Heart right ventricle (tissue), 16 donors: ENCODE data around the gene RSPH1. TPM values are rescaled to one million over a fixed set of nuclear protein-coding genes. Genes with fewer than 3 reads are reported as not detected.

Source experiments
- ATAC-seq, 8 donors: fragments of 200-7000 bp; cut with Tn5 transposase; one replicate each; pipeline ENCODE4 v1.9.1; 2020; ENCODE audit warnings: mild to moderate bottlenecking in 8 of 8, moderate library complexity in 8 of 8, moderate number of reproducible peaks in 1 of 8
- DNase-seq, 2 donors: peaks; one replicate each; pipeline ENCODE4 v3.0.0-alpha.2; 2020
- H3K27ac ChIP-seq, 10 donors: fragments of 200-600 bp; sonication (generic) in 2 of 10; one replicate each; pipeline versions ENCODE4 v1.5.0 to v1.8.0; 2020 to 2022; ENCODE audit warnings: mild to moderate bottlenecking in 3 of 10
- H3K27me3 ChIP-seq, 7 donors: fragments of 200-600 bp; one replicate each; pipeline ENCODE4 v1.8.0; 2021 to 2022; ENCODE audit warnings: mild to moderate bottlenecking in 2 of 7
- H3K36me3 ChIP-seq, 9 donors: fragments of 200-600 bp; sonication (generic) in 1 of 9; one replicate each; pipeline versions ENCODE4 v1.5.0 to v1.8.0; 2020 to 2022; ENCODE audit warnings: mild to moderate bottlenecking in 2 of 9
- H3K4me1 ChIP-seq, 9 donors: fragments of 200-600 bp; sonication (generic) in 1 of 9; one replicate each; pipeline versions ENCODE4 v1.5.0 to v1.8.0; 2020 to 2022; ENCODE audit warnings: mild to moderate bottlenecking in 4 of 9
- H3K4me3 ChIP-seq, 10 donors: fragments of 200-600 bp; sonication (generic) in 2 of 10; one replicate each; pipeline versions ENCODE4 v1.5.0 to v1.8.0; 2020 to 2022; ENCODE audit warnings: mild to moderate bottlenecking in 7 of 10, moderate library complexity in 2 of 10
- H3K9me3 ChIP-seq, 11 donors: fragments of 200-600 bp in 10 of 11; sonication (generic) in 2 of 11; one replicate each; pipeline versions ENCODE4 v1.5.0 to v1.8.0; 2013 to 2022; ENCODE audit warnings: mild to moderate bottlenecking in 2 of 11, control low read depth in 1 of 11, moderate library complexity in 1 of 11
- WGBS, 2 donors: extraction: QIAGEN DNeasy Blood & Tissue Kit; methylation state at CpG; one replicate each; pipeline ENCODE4 v1.1.7; 2013; ENCODE audit warnings: inconsistent platforms in 1 of 2; 5-methylcytosine and 5-hydroxymethylcytosine counted together
- intact Hi-C, 10 donors: fragments of 100-400 bp; cut with DNase I; formaldehyde crosslinking; loops; one replicate each; pipeline versions ENCODE4 v1.11.1 to v1.14.2; 2022
- polyA plus RNA-seq, 2 donors: library from polyadenylated mRNA; stranded (reverse); fragments of 200-250 nt; gene quantifications; one replicate each; pipeline ENCODE4 v1.2.3, GENCODE V29; 2013
- total RNA-seq, 10 donors: library from RNA; stranded (reverse); fragmentation: NEBNext Ultra II Directional in 3 of 10; extraction: Animal tissue kit (Norgen Biotek cat#: 25700) in 3 of 10; gene quantifications; one replicate each; pipeline versions ENCODE4 v1.2.1 to v1.2.4, GENCODE V29; 2021 to 2023
- TF ChIP-seq, protein P1 (sequence below), 9 donors: fragments of 200-600 bp; sonication (generic) in 2 of 9; IDR thresholded peaks; one replicate each; pipeline versions ENCODE4 v1.5.0 to v1.8.0; 2021 to 2022; ENCODE audit warnings: antibody characterized with exemption in 9 of 9, mild to moderate bottlenecking in 5 of 9, moderate library complexity in 1 of 9
- donor health status: Arrhythmogenic right ventricular cardiomyopathy.
- donor health status: ischemic (EF 13 %, LVEDD 7.1; RV severe dilation, severe dysfunction).
- donor health status: healthy with polysubstance abuse.
- donor health status: DM: no; HTN: yes; CAD: no.
- donor health status: DM: no; HTN: no; CAD: no.
- donor health status: ischemic (EF 25% LVEDD 6.9; RV normal size, moderate dysfunction).
- donor health status: ischemic (EF 25% LVEDD 5.7; RV mildly dilated, moderate dysfunction).
- donor health status: healthy.
- donor health status: DM: yes; HTN: yes; CAD: no.
- donor health status: Ischemic cardiomyopathy.
- donor health status: ischemic (EF 35%, LVEDD 5.7; RV mildly dilated, moderate dysfunction).
- donor health status: nonischemic (EF 11% LVEDD 7.7; RV severe dilation, severe dysfunction).
- donor health status: DM: yes; HTN: yes; CAD: no.
- donor health status: PGD.
- donor health status: ischemic (EF 29% LVEDD 5.4; RV normal size, mild dysfunction).
- donor health status: nonischemic (EF 23%, LVEDD 6.1; RV moderate dilation, normal function).

RSPH1 gene
- total and polyA plus RNA-seq, 12 donors, result 0.06 to 0.36 (median 0.20) TPM; not detected in 9

DNA sequence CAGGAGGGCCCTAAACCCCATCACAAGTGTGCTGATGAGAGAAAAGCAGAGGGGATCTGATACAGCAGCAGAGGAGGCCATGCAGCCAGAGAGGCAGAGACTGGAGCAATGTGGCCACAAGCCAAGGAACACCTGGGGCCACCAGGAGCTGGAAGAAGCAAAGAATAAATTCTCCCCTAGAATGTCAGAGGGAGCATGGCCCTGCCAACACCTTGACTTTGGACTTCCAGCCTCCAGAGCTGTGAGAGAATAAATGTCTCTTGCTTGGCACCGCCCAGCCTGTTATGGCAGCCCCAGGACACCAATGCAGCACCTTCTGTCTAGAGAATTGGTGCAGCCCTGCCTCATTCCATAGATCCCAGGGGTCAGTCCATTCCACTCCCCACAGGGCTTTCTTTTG is 67.0 kb downstream of the RSPH1 start:
- no peak overlapping the region for H3K4me3 ChIP-seq
- 100% methylated on average over 1 of the region's 1 CpG for WGBS, 2 donors
- H3K27me3 ChIP-seq, result peaks cover 0 to 43% (median 16%) of the 10 kb centered on the region in 7 donors
- ATAC-seq, result no peak
- no peak for DNase-seq
- TF ChIP-seq, protein P1, sequence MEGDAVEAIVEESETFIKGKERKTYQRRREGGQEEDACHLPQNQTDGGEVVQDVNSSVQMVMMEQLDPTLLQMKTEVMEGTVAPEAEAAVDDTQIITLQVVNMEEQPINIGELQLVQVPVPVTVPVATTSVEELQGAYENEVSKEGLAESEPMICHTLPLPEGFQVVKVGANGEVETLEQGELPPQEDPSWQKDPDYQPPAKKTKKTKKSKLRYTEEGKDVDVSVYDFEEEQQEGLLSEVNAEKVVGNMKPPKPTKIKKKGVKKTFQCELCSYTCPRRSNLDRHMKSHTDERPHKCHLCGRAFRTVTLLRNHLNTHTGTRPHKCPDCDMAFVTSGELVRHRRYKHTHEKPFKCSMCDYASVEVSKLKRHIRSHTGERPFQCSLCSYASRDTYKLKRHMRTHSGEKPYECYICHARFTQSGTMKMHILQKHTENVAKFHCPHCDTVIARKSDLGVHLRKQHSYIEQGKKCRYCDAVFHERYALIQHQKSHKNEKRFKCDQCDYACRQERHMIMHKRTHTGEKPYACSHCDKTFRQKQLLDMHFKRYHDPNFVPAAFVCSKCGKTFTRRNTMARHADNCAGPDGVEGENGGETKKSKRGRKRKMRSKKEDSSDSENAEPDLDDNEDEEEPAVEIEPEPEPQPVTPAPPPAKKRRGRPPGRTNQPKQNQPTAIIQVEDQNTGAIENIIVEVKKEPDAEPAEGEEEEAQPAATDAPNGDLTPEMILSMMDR (IDR thresholded peaks at IDR 0.05), result no peak
- peaks cover 0 to 20% (median 9%) of the 10 kb centered on the region in 11 donors for H3K9me3 ChIP-seq
- peaks cover 0 to 28% (median 0%) of the 10 kb centered on the region in 9 donors for H3K4me1 ChIP-seq
- no peaks in the 10 kb centered on the region for H3K36me3 ChIP-seq
- intact Hi-C loops, result no loop called here
- no peak overlapping the region for H3K27ac ChIP-seq

GRCh38 chr21:42427809-42428419 is 68.1 kb downstream of the RSPH1 start:
- H3K27ac ChIP-seq, result no peak overlapping the region
- no peak for ATAC-seq
- TF ChIP-seq, protein P1 (IDR thresholded peaks at IDR 0.05), result no peak
- WGBS, 2 donors, result 83 to 86% methylated on average over 10 of the region's 10 CpGs
- H3K9me3 ChIP-seq, result peaks cover 0 to 15% (median 8%) of the 10 kb centered on the region in 11 donors
- H3K36me3 ChIP-seq, result no peaks in the 10 kb centered on the region
- no peak overlapping the region for H3K4me3 ChIP-seq
- H3K27me3 ChIP-seq, result peaks cover 0 to 50% (median 16%) of the 10 kb centered on the region in 7 donors
- intact Hi-C loops, result no loop called here
- DNase-seq, result no peak
- peaks cover 0 to 34% (median 0%) of the 10 kb centered on the region in 9 donors for H3K4me1 ChIP-seq

DNA sequence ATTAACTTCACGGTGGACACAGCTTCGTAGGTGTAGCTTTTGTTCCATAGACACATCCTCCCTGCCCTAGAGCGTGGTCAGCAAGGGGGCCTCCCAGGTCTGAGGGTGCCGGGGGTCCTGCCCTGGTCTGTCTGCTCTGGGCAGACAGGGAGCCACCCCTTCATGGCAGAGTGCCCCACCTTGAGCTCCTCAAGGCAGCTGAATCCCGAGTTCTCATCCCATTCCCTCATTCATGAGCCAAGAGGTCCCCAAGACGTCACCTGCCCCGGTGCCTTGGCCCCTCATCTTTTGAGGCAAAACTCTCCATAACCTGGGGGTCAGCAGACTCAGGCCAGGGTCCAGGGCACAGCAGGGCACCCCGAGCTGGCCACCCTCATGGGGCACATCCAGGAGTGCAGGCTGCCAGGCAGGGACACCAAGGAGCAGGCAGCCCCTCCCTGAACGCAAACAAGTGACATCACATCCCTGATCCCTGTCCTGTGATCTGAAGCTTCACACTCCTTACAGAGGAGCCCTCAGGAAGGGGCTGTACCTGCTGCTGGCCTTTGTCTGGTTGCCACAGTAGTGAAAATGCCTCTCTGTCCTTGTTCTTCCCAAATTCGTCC is 69.0 kb downstream of the RSPH1 start:
- 81 to 83% methylated on average over 10 of the region's 10 CpGs for WGBS, 2 donors
- peaks cover 0 to 34% (median 0%) of the 10 kb centered on the region in 9 donors for H3K4me1 ChIP-seq
- no peak for ATAC-seq
- intact Hi-C loops, result no loop called here
- H3K4me3 ChIP-seq, result no peak overlapping the region
- TF ChIP-seq, protein P1 (IDR thresholded peaks at IDR 0.05), result no peak
- no peak overlapping the region for H3K27ac ChIP-seq
- H3K27me3 ChIP-seq, result peaks cover 0 to 60% (median 25%) of the 10 kb centered on the region in 7 donors
- H3K9me3 ChIP-seq, result peaks cover 0 to 6% (median under 1%) of the 10 kb centered on the region in 11 donors
- no peaks in the 10 kb centered on the region for H3K36me3 ChIP-seq
- DNase-seq, result no peak

DNA sequence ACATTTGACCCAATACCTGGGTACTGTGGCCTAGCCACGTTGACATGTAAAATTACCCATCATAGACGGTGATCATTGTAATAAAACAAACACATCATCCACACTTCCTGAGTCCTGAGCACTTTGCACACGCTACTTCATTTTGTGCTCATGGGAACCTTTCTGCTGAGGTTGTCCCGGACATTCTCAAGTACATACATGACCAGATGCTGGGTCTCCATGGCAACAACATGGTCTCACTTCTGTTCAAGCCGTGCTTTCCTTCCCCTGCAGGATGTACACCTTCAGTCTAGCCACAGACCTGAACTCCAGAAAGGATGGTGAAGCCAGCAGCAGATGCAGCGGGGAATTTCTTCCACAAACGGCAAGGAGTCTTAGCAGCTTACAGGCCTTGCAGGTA is 69.6 kb downstream of the RSPH1 start:
- peaks cover 0 to 7% (median 0%) of the 10 kb centered on the region in 11 donors for H3K9me3 ChIP-seq
- no peaks in the 10 kb centered on the region for H3K36me3 ChIP-seq
- DNase-seq (no peak), ATAC-seq (no peak)
- no peak overlapping the region for H3K27ac ChIP-seq
- TF ChIP-seq, protein P1 (IDR thresholded peaks at IDR 0.05), result no peak
- no peak overlapping the region for H3K4me3 ChIP-seq
- intact Hi-C loops, result no loop called here
- peaks cover 0 to 65% (median 27%) of the 10 kb centered on the region in 7 donors for H3K27me3 ChIP-seq
- peaks cover 0 to 34% (median 0%) of the 10 kb centered on the region in 9 donors for H3K4me1 ChIP-seq
- 80 to 81% methylated on average over 7 of the region's 7 CpGs for WGBS, 2 donors
